ENCODE measurements around the gene GREB1L.

Gene GREB1L

DNA sequence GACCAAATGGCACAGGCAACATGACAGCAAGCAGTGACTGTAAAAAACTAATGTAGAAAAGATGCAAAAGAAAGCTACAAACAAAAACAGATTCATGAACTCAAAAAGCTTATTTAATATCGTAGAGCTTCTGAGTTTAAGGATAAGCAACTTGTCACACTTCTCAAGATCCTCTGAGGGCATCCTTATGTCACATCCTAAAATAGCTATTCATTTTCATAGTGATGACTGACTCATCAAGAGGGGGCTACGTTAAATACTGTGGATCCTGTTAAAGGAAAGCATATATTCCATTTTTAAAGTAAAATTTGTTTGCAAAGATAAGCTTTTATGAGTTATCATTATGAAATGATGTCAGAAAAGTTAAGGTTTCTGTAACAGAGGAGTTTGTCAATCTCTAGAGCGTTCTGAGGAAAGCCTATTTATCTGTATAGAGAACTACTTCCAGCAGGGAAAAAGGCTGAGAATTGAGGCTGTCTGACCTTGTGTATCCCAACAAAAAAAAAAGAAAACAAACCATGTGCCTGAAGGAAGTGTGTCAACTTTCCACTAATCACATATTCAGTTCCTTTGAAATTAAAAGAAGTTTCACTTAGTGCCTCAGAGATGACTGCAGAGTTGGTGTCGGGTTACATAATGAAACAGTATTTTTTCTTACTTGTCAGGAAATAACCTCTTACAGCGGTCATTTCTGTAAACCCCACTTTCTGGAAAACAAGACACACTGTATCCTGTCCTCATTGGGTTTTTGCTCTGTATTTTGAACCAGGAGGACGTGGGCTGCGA, 243.0 kb downstream of the GREB1L start:
- DNase-seq (ENCODE audit: low spot score): no peak

DNA sequence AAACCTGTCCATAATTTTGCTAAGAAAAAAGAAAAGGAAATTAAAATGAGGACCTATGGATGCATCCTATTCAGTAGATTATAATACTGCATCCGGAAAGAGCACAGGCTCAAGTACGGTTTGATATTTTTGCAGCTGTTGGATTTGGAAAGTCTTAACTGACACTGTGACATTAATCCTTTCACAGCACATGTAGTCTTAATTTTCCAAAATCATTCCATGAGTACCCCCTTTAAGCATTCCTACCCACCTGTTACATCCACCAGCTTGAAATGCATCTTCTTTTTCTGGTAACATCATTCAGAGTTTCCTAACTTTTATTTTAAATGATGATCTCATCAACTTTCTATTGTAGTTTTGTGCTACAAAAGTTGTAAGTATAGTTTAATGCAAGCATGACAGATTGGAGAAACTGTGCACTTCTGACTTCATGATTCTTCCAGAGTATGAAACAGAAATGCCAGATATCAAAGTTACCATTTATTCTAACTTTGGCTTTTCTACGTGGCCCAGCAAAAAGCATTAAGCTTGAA, 244.9 kb downstream of the GREB1L start:
- no peak for DNase-seq (ENCODE audit: low spot score)

DNA sequence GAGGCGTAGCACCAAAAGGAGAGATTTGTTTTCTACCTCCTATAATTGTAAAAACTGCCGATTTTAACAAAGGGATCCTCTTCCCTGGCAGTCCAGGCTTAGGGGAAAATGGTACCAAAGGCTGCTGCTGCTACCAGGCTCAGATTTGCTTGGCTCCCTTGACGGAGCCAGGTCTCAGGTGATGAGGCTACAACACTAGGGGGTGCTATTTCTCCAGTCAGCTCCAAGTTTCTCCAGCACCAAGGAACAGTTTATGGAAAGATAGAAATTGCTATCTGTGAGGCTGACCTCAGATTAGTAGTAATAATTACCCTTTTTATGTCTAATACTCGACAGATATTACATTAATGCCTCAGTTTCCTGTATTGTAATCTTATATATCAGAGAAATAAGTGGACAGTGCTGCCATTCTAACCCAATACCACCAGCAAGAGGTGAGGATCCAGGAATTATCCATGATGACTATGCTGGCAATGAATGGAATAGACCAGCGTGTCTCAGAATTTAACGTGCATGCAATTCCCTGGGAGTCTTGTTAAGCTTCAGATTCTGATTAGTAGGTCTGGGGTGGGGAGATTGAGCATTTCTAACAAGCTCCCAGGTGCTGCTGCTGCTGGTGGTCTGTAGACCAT, 247.2 kb downstream of the GREB1L start:
- peak; percentile 20 for DNase-seq (ENCODE audit: low spot score)

DNA sequence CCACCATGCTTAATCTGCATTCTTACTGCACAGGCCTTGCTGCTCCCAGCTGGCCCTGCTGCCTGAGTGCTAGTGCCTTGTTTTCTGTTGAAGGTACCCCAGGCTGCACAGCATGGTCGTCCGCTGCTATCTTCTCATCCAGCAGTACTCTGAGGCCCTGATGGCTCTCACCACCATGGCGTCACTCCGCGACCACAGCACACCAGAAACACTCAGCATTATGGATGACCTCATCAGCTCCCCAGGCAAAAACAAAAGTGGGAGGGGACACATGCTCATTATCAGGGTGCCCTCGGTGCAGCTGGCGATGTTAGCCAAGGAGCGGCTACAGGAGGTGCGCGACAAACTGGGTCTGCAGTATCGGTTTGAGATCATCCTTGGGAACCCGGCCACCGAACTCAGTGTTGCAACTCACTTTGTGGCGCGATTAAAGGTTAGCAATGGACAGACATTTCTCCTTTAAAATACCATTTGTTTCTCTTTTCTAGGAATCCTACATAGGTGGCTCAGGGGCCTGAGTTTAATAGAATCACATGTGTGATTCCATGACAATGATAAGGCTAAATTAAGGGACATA, 248.0 kb downstream of the GREB1L start:
- DNase-seq (ENCODE audit: low spot score): no peak

DNA sequence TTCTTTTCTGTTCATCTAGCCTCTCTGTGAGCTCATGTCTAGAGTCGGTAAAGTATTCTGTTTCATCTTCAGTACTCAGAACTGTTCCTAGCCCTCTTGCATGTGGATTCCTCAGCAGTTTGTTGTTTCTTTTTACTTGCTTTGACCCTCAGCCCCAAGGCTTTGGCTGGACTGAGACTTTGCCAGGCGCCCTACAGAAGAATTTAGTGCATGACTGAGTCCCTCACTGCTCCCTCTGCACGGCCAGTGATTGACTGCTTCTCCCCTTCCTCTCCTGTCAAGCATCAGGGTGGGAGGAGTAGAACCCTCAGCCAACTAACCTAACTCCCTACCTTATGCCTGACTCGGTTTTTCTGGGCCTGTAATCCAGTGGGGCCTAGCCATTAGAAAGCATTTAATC, 248.7 kb downstream of the GREB1L start:
- DNase-seq (ENCODE audit: low spot score): no peak

DNA sequence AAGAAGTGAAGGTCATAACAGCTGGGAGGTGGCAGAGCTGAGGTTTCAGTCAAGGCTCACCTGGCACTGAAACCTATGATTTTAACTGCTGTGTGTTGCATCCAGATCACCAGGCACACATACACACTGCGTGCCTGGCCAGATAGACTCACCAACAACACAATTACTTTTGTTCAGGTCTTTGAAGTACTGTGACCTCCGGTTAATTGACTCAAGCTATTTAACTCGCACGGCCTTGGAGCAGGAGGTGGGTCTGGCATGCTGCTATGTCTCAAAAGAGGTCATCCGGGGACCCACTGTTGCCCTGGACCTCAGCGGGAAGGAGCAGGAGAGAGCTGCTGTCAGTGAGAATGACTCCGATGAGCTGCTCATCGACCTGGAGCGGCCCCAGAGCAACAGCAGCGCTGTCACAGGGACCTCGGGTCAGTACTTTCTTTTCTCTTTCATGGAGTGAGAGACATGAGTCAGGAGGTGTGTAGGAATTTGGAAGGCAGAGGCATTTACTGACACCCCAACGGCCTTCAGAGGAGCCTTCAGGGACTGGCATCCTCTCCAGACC, 254.3 kb downstream of the GREB1L start:
- no peak for DNase-seq (ENCODE audit: low spot score)

DNA sequence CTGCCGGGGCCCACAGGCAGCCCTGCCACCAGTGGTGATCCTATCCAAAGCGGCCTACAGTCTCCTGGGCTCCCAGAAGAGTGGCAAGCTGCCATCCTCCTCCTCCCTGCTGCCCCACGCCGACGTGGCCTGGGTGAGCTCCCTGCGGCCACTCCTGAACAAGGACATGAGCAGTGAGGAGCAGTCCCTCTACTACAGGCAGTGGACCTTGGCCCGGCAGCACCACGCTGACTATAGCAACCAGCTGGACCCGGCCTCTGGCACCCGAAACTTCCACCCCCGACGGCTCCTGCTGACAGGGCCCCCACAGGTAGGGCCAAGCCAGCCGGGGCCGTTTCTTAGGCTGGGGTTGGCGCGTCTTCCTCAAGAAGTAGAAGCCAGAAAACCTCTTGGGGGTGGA, 258.0 kb downstream of the GREB1L start:
- no peak for DNase-seq (ENCODE audit: low spot score)

DNA sequence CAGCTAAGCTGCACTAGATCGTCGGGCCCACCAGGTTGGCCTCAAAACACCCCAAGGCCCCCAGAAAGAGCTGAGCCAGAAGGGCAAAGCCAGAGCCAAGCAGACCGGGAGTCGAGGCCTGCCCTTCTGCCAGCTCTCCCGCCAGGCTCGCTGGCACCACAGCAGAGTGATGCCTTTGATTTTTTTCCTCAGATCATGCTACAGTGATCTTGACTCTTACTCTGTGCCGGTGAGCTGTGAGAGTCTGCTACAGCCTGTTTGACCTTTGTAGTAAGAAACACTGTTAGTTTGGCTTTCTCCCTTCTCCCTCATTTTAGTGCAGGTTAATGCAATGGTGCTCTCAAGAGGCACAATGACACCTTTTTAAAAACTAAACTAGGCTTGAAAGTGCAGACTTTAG, 260.6 kb downstream of the GREB1L start:
- no peak for DNase-seq (ENCODE audit: low spot score)

DNA sequence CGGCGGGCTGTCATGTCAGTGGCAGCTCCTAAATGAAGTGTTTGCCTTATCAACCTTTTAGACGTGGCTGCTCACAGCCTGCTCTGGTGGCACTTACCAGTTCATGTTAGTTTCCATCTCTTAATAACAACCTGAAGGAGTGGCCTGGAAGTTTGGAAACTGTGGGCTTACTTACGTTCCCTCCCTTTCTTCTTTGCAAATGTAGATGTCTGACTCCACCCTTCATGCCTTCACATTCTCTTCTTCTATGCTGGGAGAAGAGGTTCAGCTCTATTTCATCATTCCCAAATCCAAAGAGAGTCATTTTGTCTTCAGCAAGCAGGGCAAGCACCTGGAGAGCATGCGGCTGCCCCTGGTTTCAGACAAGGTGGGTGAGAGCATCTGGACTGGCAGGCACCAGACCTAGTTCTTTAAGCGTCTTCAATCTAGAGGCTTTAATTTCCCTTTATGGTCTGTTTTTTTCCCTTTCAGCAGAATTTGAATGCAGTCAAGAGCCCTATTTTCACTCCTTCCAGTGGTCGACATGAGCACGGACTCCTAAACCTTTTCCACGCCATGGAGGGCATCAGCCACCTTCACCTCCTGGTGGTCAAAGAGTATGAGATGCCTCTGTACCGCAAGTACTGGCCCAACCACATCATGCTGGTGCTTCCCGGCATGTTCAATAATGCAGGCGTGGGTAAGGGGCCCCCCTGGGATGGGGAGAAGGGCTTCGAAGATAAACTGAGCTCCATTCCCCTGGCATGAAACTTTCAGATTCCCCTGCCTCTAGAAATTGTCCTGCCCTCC, 266.1 kb downstream of the GREB1L start:
- DNase-seq (ENCODE audit: low spot score): no peak

DNA sequence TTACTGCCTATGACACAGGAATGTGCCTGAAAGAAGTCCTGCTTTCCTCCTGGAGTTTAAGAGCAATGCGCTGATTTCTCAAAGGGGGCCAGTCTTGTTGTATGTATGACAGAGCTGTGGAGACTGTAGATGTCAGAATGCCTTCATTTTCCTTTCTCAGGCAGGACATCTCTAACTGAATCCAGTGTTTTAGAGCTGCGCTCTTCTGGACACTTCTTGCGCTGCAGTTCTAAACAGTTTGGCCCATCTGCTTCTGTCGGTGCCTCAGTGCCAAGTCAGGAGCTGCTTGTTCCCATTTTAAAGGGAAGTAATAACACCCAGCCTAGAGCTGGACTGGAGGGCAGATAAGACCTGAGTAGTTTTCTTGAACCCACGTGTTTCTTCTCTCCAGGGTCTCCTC, 267.0 kb downstream of the GREB1L start:
- DNase-seq (ENCODE audit: low spot score): no peak

DNA sequence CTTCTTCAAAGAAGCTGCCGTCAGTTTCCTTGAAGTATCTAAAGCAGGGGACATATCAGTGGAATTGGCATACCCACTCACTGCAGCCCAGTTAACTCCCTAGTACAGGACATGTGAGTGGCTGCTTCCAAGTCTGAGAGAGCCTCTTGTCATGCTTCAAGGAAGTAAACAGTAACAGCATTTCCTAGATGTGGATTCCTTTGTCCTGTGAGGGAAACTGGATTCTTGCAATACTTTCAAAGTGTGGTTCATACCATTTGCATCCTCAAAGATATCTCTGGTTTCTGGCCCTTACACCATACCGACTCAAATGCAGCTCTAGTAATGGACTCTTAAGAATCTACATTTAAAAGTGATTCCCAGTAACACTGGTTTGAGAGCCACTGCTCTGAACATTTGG, 271.3 kb downstream of the GREB1L start:
- DNase-seq (ENCODE audit: low spot score): no peak

DNA sequence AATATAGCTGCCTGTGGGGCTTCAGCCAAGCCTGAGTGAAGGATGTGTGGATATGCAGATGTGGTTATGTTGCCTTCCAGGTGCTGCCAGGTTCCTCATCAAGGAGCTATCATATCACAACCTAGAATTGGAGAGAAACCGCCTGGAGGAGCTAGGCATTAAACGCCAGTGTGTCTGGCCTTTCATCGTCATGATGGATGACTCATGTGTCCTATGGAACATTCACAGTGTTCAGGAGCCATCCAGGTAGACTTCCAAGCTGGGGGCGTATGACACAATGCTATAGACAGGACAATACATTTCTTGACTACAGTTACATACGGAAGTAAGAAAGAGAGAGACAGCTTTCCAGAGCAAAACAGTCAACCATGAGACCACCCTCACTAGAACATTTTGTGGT, 271.7 kb downstream of the GREB1L start:
- no peak for DNase-seq (ENCODE audit: low spot score)

DNA sequence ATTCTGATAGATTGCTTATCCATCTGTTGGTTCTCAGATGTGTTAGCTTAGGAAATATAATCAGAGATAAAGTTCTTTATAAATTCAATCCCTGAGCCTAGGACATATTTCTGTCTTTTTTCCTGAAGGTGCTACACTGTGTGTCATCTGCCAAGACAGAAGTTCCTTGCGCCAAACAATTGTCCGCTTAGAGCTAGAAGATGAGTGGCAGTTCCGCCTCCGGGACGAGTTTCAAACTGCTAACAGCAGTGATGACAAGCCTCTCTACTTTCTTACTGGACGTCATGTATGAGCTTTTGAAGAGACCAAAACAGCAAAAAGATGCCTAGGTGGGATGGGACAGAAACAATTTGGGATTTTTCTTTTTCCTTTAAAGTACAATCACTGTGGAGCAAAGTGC, 280.5 kb downstream of the GREB1L start:
- no peak for DNase-seq (ENCODE audit: low spot score)

DNA sequence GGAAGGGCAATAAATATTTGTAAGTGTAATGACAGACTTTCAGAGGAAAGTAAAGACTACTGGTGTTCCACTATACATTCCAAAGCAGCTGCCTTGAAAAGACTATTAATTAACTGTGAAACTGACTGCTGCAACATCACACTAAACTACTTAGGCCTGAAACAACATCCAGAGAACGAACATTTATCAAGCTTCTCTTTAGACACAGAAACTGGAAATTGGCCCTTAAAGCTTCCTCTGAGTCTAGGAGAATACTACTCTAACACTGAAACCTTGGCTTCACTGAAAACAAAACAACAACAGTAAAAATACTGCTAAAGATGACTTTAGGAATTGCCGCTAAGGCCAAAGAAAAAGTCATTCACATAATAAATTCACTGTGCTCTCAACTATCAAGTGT, 283.9 kb downstream of the GREB1L start:
- DNase-seq (ENCODE audit: low spot score): no peak

DNA sequence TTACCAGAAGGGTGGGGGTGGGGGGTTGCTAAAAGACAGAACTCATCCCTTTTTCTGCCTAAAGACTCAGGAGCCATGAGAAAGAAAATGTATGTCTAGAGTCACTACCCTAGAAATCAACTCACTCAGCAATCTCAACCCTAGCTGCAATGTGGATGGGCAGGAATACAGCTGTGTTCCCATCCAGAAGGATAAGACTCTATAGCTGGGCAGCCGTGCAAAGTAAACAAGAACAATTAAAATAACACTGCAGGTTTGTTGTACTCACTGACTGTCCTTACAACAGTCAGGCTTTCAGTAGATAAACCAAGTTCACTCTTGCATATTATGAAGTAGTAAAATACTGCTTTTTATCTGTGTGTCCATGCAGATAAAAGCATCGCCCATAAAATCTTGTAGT, 284.4 kb downstream of the GREB1L start:
- no peak for DNase-seq (ENCODE audit: low spot score)

DNA sequence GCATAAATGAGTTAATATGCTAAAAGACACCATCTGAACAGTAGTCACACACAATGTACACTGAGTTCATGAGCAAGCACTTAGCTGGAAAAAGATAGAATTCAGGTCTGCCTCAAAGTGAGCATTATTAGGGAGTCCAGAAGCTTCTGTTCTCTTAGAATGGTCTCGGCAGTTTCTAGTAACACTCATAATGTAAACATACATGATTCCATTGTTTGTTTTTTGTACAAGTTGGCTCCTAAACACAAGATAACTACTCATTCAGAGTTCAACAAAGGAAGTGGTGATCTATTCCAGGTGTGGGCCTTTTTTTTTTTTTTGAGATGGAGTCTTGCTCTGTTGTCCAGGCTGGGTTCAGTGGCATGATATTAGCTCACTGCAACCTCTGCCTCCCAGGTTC, 292.3 kb downstream of the GREB1L start:
- DNase-seq (ENCODE audit: low spot score): no peak

DNA sequence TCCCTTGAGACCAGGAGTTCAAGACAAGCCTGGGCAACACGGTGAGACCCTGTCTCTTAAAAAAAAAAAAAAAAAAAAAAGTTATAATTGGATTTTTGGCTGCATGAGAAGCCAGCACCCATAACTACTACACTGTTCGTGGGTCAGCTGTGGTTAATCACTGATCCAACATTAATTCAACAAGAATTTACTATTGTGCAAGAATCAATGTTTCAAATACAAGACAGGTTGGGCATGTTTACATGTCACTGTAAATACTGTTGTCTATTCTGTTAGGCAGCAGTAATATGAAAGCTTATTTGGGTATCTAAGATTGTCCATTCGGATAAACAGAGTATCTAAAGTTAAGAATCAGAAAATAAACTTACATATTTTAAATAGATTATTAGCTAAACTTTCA, 296.2 kb downstream of the GREB1L start:
- DNase-seq (ENCODE audit: low spot score): no peak

DNA sequence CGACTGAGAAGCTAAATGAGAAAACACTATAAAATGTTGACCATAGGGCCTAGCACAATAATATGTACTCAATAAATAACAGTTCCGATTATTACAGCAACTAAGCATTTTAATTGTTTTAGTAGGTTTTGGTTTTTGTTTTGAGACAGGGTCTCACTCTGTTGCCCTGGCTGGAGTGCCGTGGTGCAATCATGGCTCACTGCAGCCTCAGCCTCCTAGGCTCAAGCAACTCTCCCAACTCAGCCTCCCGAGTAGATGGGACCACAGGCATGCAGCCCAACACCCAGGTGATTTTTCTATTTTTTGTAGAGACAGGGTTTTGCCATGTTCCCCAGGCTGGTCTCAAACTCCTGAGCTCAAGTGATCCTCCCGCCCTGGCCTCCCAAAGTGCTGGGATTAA, 304.4 kb downstream of the GREB1L start:
- no peak for DNase-seq (ENCODE audit: low spot score)

DNA sequence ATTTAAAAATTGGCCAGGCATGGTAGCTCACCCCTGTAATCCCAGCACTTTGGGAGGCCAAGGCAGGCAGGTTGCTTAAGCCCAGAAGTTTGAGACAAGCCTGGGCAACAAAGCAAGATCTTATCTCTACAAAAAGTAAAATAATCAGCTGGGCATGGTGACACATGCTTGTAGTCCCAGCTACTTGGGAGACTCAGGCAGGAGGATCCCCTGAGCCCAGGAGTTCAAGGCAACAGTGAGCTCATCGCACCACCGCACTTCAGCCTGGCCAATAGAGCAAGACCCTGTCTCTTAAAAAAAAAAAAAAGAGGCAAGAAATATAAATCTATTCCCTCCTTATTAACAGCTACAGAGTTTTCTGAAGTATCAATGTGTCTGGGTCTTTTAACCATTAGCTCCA, 306.6 kb downstream of the GREB1L start:
- no peak for DNase-seq (ENCODE audit: low spot score)

DNA sequence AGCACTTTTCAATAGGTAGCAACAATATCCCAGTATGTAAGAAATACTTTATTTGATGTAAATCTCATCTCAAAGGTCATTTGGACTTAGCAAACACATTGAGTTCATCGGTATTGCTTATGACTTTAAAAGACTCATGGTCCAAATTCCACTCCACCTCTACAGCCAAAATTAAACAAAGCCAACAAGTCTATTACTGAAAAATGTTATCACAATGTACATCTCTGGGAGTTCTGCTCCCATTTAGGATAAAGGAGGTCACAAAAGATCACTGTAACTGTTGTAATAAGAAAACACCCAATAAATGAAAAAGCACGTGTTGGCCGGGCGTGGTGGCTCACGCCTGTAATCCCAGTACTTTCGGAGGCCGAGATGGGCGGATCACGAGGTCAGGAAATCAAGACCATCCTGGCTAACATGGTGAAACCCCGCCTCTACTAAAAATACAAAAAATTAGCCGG, 308.5 kb downstream of the GREB1L start:
- DNase-seq (ENCODE audit: low spot score): no peak

DNA sequence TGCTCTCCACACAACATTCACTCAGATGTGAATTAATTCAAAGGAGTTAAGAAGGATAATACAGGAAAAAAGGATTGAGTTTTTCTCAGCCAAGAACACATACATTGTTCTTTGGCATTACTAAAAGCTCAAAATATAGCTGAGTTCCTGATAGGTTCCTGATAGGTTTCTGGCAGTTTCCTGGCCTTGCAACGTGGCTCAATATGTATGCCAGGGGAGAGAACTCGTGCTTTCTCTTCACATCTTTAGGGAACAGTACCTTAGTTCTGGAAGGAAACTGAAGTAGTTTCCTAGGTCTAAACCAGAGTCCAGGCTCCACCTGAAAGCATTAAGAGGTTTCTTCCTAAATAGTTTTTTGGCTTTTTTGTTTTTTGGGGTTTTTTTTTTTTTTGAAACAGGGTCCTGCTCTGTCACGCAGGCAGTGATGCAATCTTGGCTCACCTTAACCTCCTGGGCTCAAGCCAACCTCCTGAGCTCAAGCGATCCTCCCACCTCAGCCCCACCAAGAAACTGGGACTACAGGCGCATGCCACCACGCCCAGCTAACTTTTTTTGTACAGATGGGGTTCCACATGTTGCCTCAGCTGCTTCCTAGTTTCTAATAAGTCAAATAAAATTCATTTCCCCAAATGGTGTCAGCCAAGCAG, 315.7 kb downstream of the GREB1L start:
- no peak for DNase-seq (ENCODE audit: low spot score)

DNA sequence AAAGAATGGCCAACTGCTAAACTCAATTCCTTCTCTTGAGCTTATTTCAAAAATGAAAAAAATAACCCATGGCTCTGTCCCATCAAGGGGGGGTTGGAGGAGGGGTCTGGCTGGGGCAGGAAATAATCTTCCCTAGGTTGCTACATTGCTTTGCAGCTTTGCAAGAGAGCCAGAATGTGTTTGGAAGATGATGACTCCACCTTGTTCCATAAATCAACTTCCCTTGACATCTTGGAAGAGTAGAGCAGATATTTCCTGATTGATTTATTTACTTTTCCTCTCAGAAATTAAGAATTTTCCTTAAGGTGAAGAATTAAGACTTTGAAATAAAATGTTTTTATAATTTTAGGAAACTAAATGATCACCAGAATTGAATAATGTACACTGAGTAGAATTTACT, 317.2 kb downstream of the GREB1L start:
- DNase-seq (ENCODE audit: low spot score): no peak
